ENCODE results near the gene CMTM4.

GRCh38 chr16:66616169-66616568, 80.4 kb downstream of the CMTM4 start:
- TF ChIP-seq CTCF (IDR thresholded peaks at IDR 0.05; ENCODE audit: insufficient read depth, low read length, poor library complexity, severe bottlenecking): no peak
- no peak for TF ChIP-seq EZH2phosphoT487 (conservative IDR thresholded peaks at IDR 0.05; ENCODE audit: low read length)

Data from SU-DHL-6 (cell line).